NCI-H2196 treated with DMSO at 0.1 percent for 48 hours (cell line): ENCODE results near the gene ZMIZ1.
A peak's percentile ranks its signal among the peaks of the same experiment; 100 is the strongest.

Source experiments
- DNase-seq: peaks from one replicate; lab custom pipeline; 2025; ENCODE audit not compliant: unreplicated experiment; lab: John Stamatoyannopoulos, UW

ZMIZ1 gene

GRCh38 chr10:79200346-79200745, 131.6 kb downstream of the ZMIZ1 start:
- no peak for DNase-seq

- DNase-seq: no peak
These were observed 132.9 kb downstream of the ZMIZ1 start for GRCh38 chr10:79201706-79202105.

GRCh38 chr10:79202188-79203013, 133.6 kb downstream of the ZMIZ1 start:
- no peak for DNase-seq

GRCh38 chr10:79203014-79203644, 134.4 kb downstream of the ZMIZ1 start:
- DNase-seq: no peak

- no peak for DNase-seq
These were observed 135.1 kb downstream of the ZMIZ1 start for GRCh38 chr10:79203833-79204232.

- DNase-seq: no peak
These were observed 137.7 kb downstream of the ZMIZ1 start for GRCh38 chr10:79206300-79207095.

GRCh38 chr10:79207096-79207357, 138.3 kb downstream of the ZMIZ1 start:
- no peak for DNase-seq

GRCh38 chr10:79207726-79208125, 139.0 kb downstream of the ZMIZ1 start:
- DNase-seq: no peak

- no peak for DNase-seq
These were observed 139.7 kb downstream of the ZMIZ1 start for GRCh38 chr10:79208251-79208983.

- DNase-seq: no peak
These were observed 140.6 kb downstream of the ZMIZ1 start for GRCh38 chr10:79209340-79209739.

- no peak for DNase-seq
These were observed 141.1 kb downstream of the ZMIZ1 start for GRCh38 chr10:79209831-79210230.

- no peak for DNase-seq
These were observed 141.9 kb downstream of the ZMIZ1 start for GRCh38 chr10:79210672-79211071.

- no peak for DNase-seq
These were observed 142.8 kb downstream of the ZMIZ1 start for GRCh38 chr10:79211616-79212015.

GRCh38 chr10:79215531-79215930, 146.8 kb downstream of the ZMIZ1 start:
- DNase-seq: no peak

GRCh38 chr10:79219322-79219957, 150.7 kb downstream of the ZMIZ1 start:
- DNase-seq: no peak

GRCh38 chr10:79220307-79220706, 151.5 kb downstream of the ZMIZ1 start:
- DNase-seq: no peak

GRCh38 chr10:79221110-79222051, 152.6 kb downstream of the ZMIZ1 start:
- DNase-seq: peak; percentile 69

- DNase-seq: no peak
These were observed 153.4 kb downstream of the ZMIZ1 start for GRCh38 chr10:79222186-79222585.

- DNase-seq: no peak
These were observed 154.6 kb downstream of the ZMIZ1 start for GRCh38 chr10:79223091-79224048.
